GM15510 (cell line): ENCODE measurements around the gene RANBP3L.

Experiments
- POLR2A ChIP-seq: IDR thresholded peaks from 3 replicates; pipeline ENCODE4 v1.6.1; 2011; ENCODE audit warnings: borderline replicate concordance; ENCODE audit not compliant: insufficient read length; ENCODE audit errors: extremely low read depth

The RANBP3L gene, protein sequence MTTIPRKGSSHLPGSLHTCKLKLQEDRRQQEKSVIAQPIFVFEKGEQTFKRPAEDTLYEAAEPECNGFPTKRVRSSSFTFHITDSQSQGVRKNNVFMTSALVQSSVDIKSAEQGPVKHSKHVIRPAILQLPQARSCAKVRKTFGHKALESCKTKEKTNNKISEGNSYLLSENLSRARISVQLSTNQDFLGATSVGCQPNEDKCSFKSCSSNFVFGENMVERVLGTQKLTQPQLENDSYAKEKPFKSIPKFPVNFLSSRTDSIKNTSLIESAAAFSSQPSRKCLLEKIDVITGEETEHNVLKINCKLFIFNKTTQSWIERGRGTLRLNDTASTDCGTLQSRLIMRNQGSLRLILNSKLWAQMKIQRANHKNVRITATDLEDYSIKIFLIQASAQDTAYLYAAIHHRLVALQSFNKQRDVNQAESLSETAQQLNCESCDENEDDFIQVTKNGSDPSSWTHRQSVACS

DNA sequence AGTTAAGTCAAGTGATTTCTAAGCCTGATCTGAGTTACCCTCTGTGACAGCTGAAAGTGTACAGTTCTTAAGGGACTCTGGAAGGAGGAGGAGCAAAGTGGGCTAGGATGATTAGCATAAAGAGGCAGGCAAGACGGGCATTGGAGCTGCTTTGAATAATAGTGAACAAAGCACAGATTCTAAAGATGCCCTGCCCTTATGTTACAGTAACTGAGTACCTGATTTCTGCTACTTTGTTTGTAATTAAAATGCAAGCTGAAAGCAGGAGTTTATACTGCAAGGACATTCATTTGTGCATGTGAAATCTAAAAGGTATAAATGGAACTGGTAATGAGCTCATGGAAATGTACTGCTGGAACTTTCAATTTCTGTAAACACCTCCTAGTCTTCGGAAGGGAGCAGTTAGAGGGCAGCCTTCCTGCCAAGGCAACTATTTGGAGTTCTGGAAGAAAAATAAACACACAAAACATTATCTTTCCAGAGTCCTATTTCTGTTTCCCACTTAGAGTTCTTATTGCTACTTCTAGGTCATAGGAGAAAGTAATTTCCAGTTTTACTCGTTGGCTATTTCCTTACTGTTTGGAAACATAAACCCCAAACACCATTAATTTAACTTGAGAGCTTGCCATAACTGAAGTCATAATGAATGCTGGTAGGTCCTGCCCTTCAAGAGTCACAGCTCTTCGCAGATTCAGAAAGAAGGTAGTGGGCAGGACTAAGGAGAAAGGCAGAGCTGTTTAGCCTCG, at the start of gene RANBP3L:
Gene RANBP3L (minus strand): TSS at position 45 of the 746 bp plus-strand sequence. CDS start 486 bp downstream, outside the sequence.
- TF ChIP-seq POLR2A, result no peak

DNA sequence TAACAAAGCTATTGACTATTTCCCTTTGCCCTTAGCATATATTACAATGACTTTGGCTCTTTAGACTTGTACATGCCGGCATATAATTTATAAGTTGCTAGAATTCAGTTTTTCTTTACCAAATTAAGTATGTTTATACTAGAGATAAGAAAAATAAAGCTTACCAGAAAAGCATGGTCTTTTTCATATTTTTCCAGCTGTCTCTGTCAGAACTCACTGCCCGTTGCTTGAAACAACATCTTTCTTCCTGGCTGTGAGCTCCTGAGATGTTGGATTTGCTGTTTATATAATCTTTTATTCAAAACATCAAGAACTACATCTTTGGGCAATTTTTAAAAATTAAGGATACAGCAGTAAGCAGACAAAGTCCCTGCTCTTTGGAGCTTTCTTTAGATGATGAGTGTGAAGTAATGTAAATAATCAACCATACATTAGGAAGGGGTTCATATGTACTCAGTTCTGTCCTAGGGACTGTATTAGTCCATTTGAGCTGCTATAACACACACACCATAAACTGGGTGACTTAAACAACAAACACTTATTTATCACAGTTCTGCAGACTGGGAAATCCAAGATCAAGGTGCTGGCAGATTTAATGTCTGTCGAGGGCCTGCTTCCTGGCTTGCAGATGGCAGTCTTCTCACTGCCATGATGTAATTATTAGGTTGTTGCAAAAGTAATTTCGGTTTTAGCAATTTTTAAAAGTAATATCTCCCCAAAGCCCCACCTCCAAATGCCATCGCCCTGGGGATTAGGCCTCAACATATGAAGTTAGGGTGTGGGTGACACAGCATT, 45.4 kb upstream of the RANBP3L start:
- TF ChIP-seq POLR2A, result no peak

DNA sequence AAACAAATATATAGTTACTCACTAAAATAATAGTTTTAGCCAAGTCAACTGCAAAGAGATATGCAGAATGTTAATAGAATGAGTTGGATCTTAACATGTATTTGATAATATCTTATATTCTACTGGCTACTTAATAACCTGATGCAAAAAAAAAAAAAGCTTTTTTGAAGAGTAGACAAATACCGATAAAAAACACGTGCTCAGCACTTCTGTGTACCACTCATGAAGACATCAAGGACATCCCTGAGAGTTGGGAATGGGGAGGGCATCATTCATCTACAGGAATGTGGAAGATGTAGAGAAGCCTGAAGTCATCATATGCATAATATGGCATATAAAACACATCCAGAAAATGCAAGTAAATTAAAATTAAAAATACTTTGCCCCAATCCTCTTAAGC, 43.2 kb upstream of the RANBP3L start:
- TF ChIP-seq POLR2A, result no peak

DNA sequence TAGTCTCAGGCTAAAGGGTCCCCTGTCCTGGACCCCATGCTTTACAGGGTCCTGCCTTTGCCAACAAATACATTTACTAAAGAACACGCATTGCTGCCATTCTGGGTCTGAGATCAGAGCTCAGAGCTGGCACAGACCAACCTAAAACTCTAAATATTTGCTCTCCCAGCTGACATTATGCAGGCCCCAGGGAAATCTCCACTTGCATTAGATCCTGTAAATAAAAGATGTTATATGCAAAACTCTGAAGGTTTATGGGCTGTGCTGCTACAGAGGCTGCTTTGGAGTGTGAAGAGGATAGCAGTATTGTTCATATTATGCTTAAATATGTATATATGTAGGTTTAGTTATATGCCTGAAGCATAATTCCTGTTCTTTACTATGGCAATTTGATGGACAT, 35.9 kb upstream of the RANBP3L start:
- no peak for TF ChIP-seq POLR2A

DNA sequence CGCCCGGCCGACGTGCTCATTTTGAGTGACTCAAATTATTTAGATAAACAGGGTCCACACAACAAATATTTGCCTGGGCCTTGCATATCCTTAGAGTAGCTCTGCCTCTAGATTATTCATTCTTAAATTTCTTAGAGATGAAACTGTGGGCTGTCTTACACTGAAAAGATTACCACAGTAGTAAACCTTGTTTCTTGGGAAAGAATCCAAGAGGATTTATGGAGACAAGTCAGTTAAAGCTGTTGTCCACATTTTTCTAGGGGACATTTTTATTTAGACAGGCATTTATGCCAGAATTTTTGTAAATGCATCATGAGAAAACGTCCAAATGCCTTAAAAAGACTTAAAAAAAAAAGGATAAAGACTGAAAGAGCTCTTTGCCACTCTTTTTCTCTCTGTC, 32.6 kb upstream of the RANBP3L start:
- no peak for TF ChIP-seq POLR2A

GRCh38 chr5:36325196-36325595, 23.5 kb upstream of the RANBP3L start:
- no peak for TF ChIP-seq POLR2A

GRCh38 chr5:36323926-36324781, 22.5 kb upstream of the RANBP3L start:
- no peak for TF ChIP-seq POLR2A

DNA sequence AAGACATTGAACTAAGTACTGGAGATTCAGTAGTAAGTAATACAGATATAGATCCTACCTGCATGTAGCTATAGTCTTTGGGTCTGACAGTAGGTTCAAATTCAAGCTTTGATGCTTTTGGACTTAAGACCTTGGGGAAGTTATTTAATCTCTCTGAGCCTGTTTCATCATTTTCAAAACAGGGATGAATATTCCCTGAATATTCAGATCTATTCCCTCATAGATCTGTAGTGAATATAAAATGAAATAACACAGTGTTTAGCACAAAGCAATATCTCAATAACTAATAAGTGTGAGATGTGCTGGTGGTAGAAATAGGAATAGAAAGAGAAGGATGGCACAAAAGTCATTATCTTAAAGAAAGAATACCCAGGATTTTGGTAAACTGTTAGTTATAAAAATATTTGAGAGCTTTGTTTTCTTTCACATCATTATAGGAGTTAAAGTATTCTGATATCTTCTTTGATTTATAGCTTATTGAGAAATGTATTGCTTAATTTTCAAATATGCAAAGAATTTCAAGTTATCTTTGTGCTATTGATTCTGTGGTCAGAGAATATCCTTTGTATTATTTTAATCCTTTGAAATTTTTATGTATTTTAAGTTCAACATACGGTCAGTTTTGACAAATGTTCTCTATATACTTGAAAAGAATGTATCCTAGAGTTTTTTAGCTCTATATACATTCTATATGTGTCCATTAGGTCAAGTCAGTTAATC, 11.4 kb upstream of the RANBP3L start:
- TF ChIP-seq POLR2A, result no peak

DNA sequence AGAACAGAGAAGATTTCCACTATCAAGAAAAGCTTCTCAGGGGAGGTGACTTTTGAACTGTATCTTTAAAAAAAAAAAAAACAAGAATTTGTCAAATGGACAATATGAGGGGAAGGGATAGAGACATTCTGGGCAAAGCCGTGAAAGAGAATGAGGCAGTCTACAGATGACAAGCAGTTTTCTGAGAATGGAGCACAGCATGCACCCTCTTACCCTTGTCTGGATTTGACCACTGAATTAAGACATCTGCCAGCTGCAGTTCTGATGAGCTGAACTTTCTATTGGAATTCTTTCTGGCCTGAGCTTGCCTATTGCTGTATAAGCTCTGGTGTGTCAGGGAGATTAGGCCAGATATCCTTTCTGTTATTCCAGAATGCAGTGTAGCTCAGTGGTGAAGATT, 10.3 kb upstream of the RANBP3L start:
- TF ChIP-seq POLR2A, result no peak

GRCh38 chr5:36310138-36310537, 8.4 kb upstream of the RANBP3L start:
- TF ChIP-seq POLR2A, result no peak

DNA sequence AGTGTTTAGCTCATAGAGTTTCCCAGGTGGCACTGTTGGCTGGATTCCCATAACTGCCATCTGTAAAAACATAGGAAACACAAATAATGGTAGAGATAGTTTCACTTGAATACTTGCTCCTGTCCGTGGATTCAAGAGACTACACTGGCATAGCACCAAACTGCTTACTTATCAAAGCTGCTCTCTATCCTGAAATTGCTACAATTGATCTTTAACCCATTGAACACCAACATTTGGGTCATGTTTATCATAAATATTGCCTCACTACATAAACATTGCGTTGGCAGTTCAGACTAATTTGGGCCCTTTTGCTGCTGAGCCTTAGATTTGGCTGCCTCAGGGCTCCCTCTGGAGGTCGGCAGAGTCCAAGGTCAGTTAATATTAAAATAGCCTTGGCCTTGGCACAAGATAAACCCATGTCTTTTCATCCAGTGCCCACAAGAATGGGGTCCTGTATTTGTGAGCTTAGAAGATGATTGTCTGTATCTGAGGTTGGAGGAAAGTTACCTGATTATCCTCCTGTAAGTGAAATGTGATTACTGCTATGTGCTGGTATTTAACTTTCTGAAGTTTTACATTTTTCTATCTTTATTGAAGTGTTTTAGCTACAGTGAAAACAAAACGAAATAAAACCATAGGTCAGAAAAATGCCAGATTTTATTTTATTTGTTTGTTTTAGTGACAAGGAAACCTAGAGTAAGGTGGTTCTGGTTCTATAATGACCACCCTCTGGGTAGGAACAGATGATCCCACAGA, 4.0 kb upstream of the RANBP3L start:
- TF ChIP-seq POLR2A, result no peak

DNA sequence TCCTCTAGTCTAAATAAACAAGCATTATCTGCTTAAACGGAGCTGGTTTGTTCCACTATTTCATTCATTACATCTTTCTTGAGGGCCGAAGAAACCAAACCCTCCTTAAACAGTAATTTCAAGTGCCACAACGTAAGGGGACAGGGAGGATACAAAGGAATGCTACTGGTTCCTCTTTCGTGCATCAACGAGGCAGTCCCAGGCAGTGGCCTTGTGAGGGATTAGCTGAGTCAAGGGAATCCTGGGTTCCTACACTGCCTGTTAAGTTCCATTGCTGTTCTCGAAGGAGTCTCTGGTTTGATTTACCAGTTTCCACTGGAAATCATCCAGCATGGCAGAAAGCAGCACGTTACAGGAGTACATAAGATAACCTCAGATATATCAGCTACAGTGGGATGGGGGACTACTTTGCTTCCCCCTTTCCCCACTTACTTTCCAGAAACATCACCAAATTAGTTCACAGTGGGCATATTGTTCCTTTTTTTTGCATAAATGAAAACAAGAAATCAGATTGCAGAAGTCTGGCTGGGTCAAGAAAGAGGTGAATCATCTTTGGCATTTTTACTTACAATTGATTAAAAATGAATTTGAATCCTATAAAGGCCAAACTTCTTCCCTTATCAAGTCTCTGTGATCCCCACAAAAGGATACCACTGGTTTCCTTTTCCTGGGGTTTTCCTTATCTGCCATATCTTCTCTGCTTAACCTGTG, 2.5 kb upstream of the RANBP3L start:
- TF ChIP-seq POLR2A, result no peak
